H1 (cell line): ENCODE data around the gene SBNO1. TPM values are rescaled to one million over a fixed set of nuclear protein-coding genes. Genes with fewer than 3 reads are reported as not detected.

Experiments used
- CTCF ChIA-PET: fragments of 300-600 bp; sonication (Branson Sonifier 250); formaldehyde crosslinking; loops from one replicate; lab custom pipeline; 2021; ENCODE audit not compliant: partially characterized antibody; lab: Charles Lee
- POLR2A ChIA-PET: fragments of 300-600 bp; sonication (Branson Sonifier 250); formaldehyde crosslinking; loops from one replicate; lab custom pipeline; 2021; ENCODE audit warnings: inconsistent platforms; ENCODE audit not compliant: partially characterized antibody; lab: Charles Lee
- DNase-seq, 2 experiments: peaks; one replicate each; pipeline versions ENCODE4 v3.0.0 to v3.0.0-alpha.2; 2010 to 2022; ENCODE audit warnings: low spot score in 2 of 2, low read depth in 1 of 2, mixed read lengths in 1 of 2
- FAIRE-seq: peaks from 2 replicates; lab custom pipeline; 2011; peaks lifted over from hg19 to GRCh38; lab: Jason Lieb, UNC
- H2AFZ ChIP-seq: 2 replicates; pipeline ENCODE4 v1.8.1; 2012; ENCODE audit warnings: low read length, inconsistent platforms
- H2AK5ac ChIP-seq: 2 replicates; pipeline ENCODE4 v1.6.1; 2013; ENCODE audit warnings: low read depth, low read length
- H2BK120ac ChIP-seq: replicated peaks from 2 replicates; pipeline ENCODE3; 2013; ENCODE audit warnings: low read depth, low read length, inconsistent platforms
- H2BK12ac ChIP-seq: 2 replicates; pipeline ENCODE4 v1.6.1; 2013; ENCODE audit warnings: low read depth, low read length
- H2BK15ac ChIP-seq: 2 replicates; pipeline ENCODE4 v1.6.1; 2013; ENCODE audit warnings: low read length
- H2BK20ac ChIP-seq: 2 replicates; pipeline ENCODE4 v1.6.1; 2013; ENCODE audit warnings: low read length
- H2BK5ac ChIP-seq: 2 replicates; pipeline ENCODE4 v1.6.1; 2013; ENCODE audit warnings: low read depth, low read length
- H3K14ac ChIP-seq: 2 replicates; pipeline ENCODE4 v1.6.1; 2013; ENCODE audit warnings: inconsistent platforms; ENCODE audit not compliant: insufficient read length
- H3K18ac ChIP-seq: 2 replicates; pipeline ENCODE4 v1.6.1; 2013; ENCODE audit warnings: low read length; ENCODE audit errors: extremely low read depth
- H3K23ac ChIP-seq: 2 replicates; pipeline ENCODE4 v1.6.1; 2013; ENCODE audit warnings: inconsistent platforms; ENCODE audit not compliant: insufficient read length
- H3K23me2 ChIP-seq: 2 replicates; pipeline ENCODE4 v1.6.1; 2013; ENCODE audit warnings: low read depth, low read length
- H3K27ac ChIP-seq: 2 replicates; pipeline ENCODE4 v1.6.1; 2011; ENCODE audit warnings: low read depth, low read length, inconsistent platforms
- H3K27me3 ChIP-seq, 4 experiments: replicated peaks in 1 of 4; 1 replicate in 1 of 4; 2 replicates in 3 of 4; pipeline versions ENCODE4 v1.6.1 to v1.8.1; 2011 to 2013; ENCODE audit warnings: low read length in 3 of 4, mild to moderate bottlenecking in 3 of 4, inconsistent platforms in 2 of 4, mixed read lengths in 2 of 4, moderate library complexity in 1 of 4; ENCODE audit not compliant: control insufficient read depth in 3 of 4, insufficient read depth in 3 of 4; ENCODE audit errors: extremely low read depth in 1 of 4
- H3K36me3 ChIP-seq, 4 experiments: 2 replicates each; pipeline versions ENCODE4 v1.6.1 to v1.8.1; 2011 to 2013; ENCODE audit warnings: mild to moderate bottlenecking in 4 of 4, low read length in 3 of 4, moderate library complexity in 2 of 4, control low read depth in 1 of 4, inconsistent platforms in 1 of 4; ENCODE audit not compliant: insufficient read depth in 4 of 4, control insufficient read depth in 2 of 4
- H3K4ac ChIP-seq: replicated peaks from 2 replicates; pipeline ENCODE3; 2013; ENCODE audit warnings: low read length, low read depth, mixed read lengths, inconsistent platforms; ENCODE audit not compliant: insufficient read length
- H3K4me1 ChIP-seq, 4 experiments: replicated peaks in 1 of 4; 1 replicate in 1 of 4; 2 replicates in 3 of 4; pipeline versions ENCODE4 v1.6.1 to v1.8.1; 2011 to 2013; ENCODE audit warnings: low read length in 3 of 4, inconsistent platforms in 2 of 4, mixed read lengths in 1 of 4; ENCODE audit not compliant: insufficient read depth in 4 of 4, control insufficient read depth in 3 of 4
- H3K4me2 ChIP-seq, 2 experiments: 2 replicates each; pipeline versions ENCODE4 v1.6.1 to v1.8.1; 2011 to 2013; ENCODE audit warnings: low read depth in 2 of 2, low read length in 2 of 2, control low read depth in 1 of 2, inconsistent platforms in 1 of 2, mild to moderate bottlenecking in 1 of 2; ENCODE audit not compliant: insufficient read depth in 1 of 2
- H3K4me3 ChIP-seq, 4 experiments: fragments of 200-600, 300-600 bp in 1 of 4; sonication (generic), shearing (Covaris generic), sonication (Bioruptor Twin) in 1 of 4; 2 replicates each; pipeline versions ENCODE4 v1.5.1 to v1.8.1; 2011 to 2016; ENCODE audit warnings: low read length in 4 of 4, low read depth in 3 of 4, control low read depth in 2 of 4, inconsistent platforms in 2 of 4, mild to moderate bottlenecking in 2 of 4, mixed read lengths in 1 of 4, moderate library complexity in 1 of 4; ENCODE audit not compliant: insufficient read depth in 2 of 4; ENCODE audit errors: extremely low read depth in 1 of 4
- H3K56ac ChIP-seq: replicated peaks from 2 replicates; pipeline ENCODE3; 2013; ENCODE audit warnings: low read depth, mild to moderate bottlenecking, mixed read lengths, low read length, inconsistent platforms; ENCODE audit not compliant: insufficient read length
- H3K79me1 ChIP-seq: 2 replicates; pipeline ENCODE4 v1.6.1; 2013; ENCODE audit warnings: low read depth, low read length, control low read depth
- H3K79me2 ChIP-seq, 2 experiments: 2 replicates each; pipeline versions ENCODE4 v1.6.1 to v1.8.1; 2012 to 2013; ENCODE audit warnings: low read length in 2 of 2, mild to moderate bottlenecking in 2 of 2, inconsistent platforms in 1 of 2; ENCODE audit not compliant: insufficient read depth in 2 of 2, control insufficient read depth in 1 of 2
- H3K9ac ChIP-seq, 4 experiments: replicated peaks in 1 of 4; 1 replicate in 1 of 4; 2 replicates in 3 of 4; pipeline versions ENCODE4 v1.6.1 to v1.8.1; 2011 to 2013; ENCODE audit warnings: low read depth in 3 of 4, low read length in 3 of 4, control low read depth in 2 of 4, mild to moderate bottlenecking in 2 of 4, moderate library complexity in 2 of 4, inconsistent platforms in 1 of 4; ENCODE audit errors: extremely low read depth in 1 of 4
- H3K9me3 ChIP-seq, 2 experiments: 2 replicates each; pipeline versions ENCODE4 v1.6.1 to v1.8.1; 2012 to 2013; ENCODE audit warnings: mild to moderate bottlenecking in 2 of 2, moderate library complexity in 2 of 2, control low read depth in 1 of 2, inconsistent platforms in 1 of 2, low read depth in 1 of 2, low read length in 1 of 2, mixed read lengths in 1 of 2; ENCODE audit not compliant: insufficient read depth in 2 of 2
- H4K20me1 ChIP-seq, 2 experiments: replicated peaks in 1 of 2; 2 replicates each; pipeline versions ENCODE3 to v1.8.1; 2011 to 2013; ENCODE audit warnings: inconsistent platforms in 2 of 2, low read length in 2 of 2, mild to moderate bottlenecking in 1 of 2; ENCODE audit not compliant: insufficient read depth in 2 of 2, control insufficient read depth in 1 of 2
- H4K5ac ChIP-seq: 2 replicates; pipeline ENCODE4 v1.6.1; 2013; ENCODE audit warnings: low read length, low read depth, mixed read lengths, inconsistent platforms; ENCODE audit not compliant: insufficient read length
- H4K8ac ChIP-seq: 2 replicates; pipeline ENCODE4 v1.8.0; 2013; ENCODE audit warnings: mild to moderate bottlenecking, moderate library complexity, low read length, inconsistent platforms; ENCODE audit not compliant: insufficient read depth; ENCODE audit errors: extremely low read depth
- H4K91ac ChIP-seq: replicated peaks from 2 replicates; pipeline ENCODE3; 2013; ENCODE audit warnings: low read length, mixed read lengths, inconsistent platforms; ENCODE audit not compliant: insufficient read length
- CHD1 ChIP-seq: IDR thresholded peaks from 2 replicates; pipeline ENCODE4 v1.6.1; 2012; ENCODE audit warnings: low read depth, low read length, improper control_type of control experiment
- EZH2 ChIP-seq: fragments of 200-600 bp; sonication (generic); IDR thresholded peaks from 2 replicates; pipeline ENCODE4 v1.7.1; 2012; ENCODE audit warnings: low read depth, mild to moderate bottlenecking, moderate library complexity, low read length, inconsistent platforms; ENCODE audit not compliant: severe bottlenecking
- NANOG ChIP-seq: IDR thresholded peaks from 2 replicates; pipeline ENCODE4 v1.6.1; 2011; ENCODE audit warnings: low read length, low read depth, mild to moderate bottlenecking, inconsistent platforms; ENCODE audit not compliant: insufficient read depth, poor library complexity, severe bottlenecking
- POLR2AphosphoS5 ChIP-seq: IDR thresholded peaks from 2 replicates; pipeline ENCODE4 v1.6.1; 2011; ENCODE audit warnings: low read depth, low read length
- RNF2 ChIP-seq: fragments of 200-900, 300-1000 bp; sonication (generic); IDR thresholded peaks from 2 replicates; pipeline ENCODE4 v1.7.1; 2016; ENCODE audit warnings: borderline replicate concordance, low read depth, mild to moderate bottlenecking, antibody characterized with exemption, low read length; ENCODE audit not compliant: poor library complexity, severe bottlenecking; ENCODE audit errors: missing control alignments
- USF2 ChIP-seq: IDR thresholded peaks from 2 replicates; pipeline ENCODE4 v1.6.1; 2011; ENCODE audit warnings: low read length, improper control_type of control experiment
- WGBS, 2 experiments: shearing (Covaris generic) in 1 of 2; methylation state at CpG; one replicate each; pipeline versions ENCODE4 v1.1.6 to v1.1.7; 2013 to 2015; ENCODE audit warnings: low lambda C conversion rate in 2 of 2, mixed read lengths in 2 of 2, inconsistent platforms in 1 of 2, low coverage in 1 of 2, missing lambda C conversion rate in 1 of 2; ENCODE audit not compliant: insufficient replicate concordance in 2 of 2, insufficient coverage in 1 of 2, insufficient read length in 1 of 2; ENCODE audit errors: extremely low coverage in 1 of 2, missing lambda C conversion rate in 1 of 2; 5-methylcytosine and 5-hydroxymethylcytosine counted together
- polyA plus RNA-seq, 7 experiments: library from polyadenylated mRNA; depleted of rRNA in 3 of 7; stranded (reverse) in 5 of 7; unstranded in 2 of 7; fragments of >200 nt in 5 of 7; fragments of 200-250 nt in 2 of 7; gene quantifications; 1 replicate in 5 of 7; 2 replicates in 1 of 7; 4 replicates in 1 of 7; pipeline versions ENCODE4 v1.2.1 to v1.2.3, GENCODE V29; 2011 to 2013; ENCODE audit warnings: missing spikeins in 2 of 7, mixed read lengths in 2 of 7
- total RNA-seq: library from RNA; stranded (reverse); fragmentation: NEBNext Ultra II Directional; extraction: Animal tissue kit (Norgen Biotek cat#: 25700); gene quantifications from 2 replicates; pipeline ENCODE4 v1.2.1, GENCODE V29; 2021

The SBNO1 gene
- total and polyA plus RNA-seq, 2 of the 8 experiments (the other 6 are each of a cell fraction or from before 2014, with no cell fraction given), result 6.7 to 57.7 TPM

GRCh38 chr12:123278101-123278627 lies 86.5 kb downstream of the SBNO1 start:
- ChIA-PET CTCF (interaction anchor here (0.6 to 1.4 kb wide), 3 partner anchors 35 to 1474 kb away, joined by 3 to 5 read pairs (median 3); no protein-coding TSS in a partner anchor), POLR2A (interaction anchor here (0.6 to 1.3 kb wide), 5 partner anchors 9 to 55 kb away, joined by 3 to 7 read pairs (median 3); no protein-coding TSS in a partner anchor)
- no peak overlapping the region for H2BK15ac ChIP-seq
- H2BK20ac ChIP-seq, result no peak overlapping the region
- no peak overlapping the region for H2AFZ ChIP-seq
- no peak overlapping the region for H3K4ac ChIP-seq
- no peak overlapping the region for H3K4me3 ChIP-seq
- H3K18ac ChIP-seq, result no peak overlapping the region
- H3K23ac ChIP-seq, result no peak overlapping the region
- no peaks in the 10 kb centered on the region for H3K4me1 ChIP-seq
- no peaks in the 10 kb centered on the region for H4K20me1 ChIP-seq
- no peak overlapping the region for H3K9ac ChIP-seq
- H4K8ac ChIP-seq, result no peak overlapping the region
- H2BK120ac ChIP-seq, result no peak overlapping the region
- no peak overlapping the region for H3K14ac ChIP-seq
- H2BK5ac ChIP-seq, result no peak overlapping the region
- H4K5ac ChIP-seq, result no peak overlapping the region
- no peak overlapping the region for H4K91ac ChIP-seq
- H3K23me2 ChIP-seq, result no peaks in the 10 kb centered on the region
- no peak overlapping the region for H2BK12ac ChIP-seq
- no peaks in the 10 kb centered on the region for H3K79me2 ChIP-seq
- H3K4me2 ChIP-seq, result no peak overlapping the region
- no peak overlapping the region for H3K27ac ChIP-seq
- no peak overlapping the region for H3K56ac ChIP-seq
- H3K79me1 ChIP-seq, result no peaks in the 10 kb centered on the region
- no peaks in the 10 kb centered on the region for H3K27me3 ChIP-seq
- no peaks in the 10 kb centered on the region for H3K36me3 ChIP-seq
- 89% methylated on average over 2 of the region's 2 CpGs; no CpG with 5 or more reads in 1 of the 2 experiments for WGBS, 2 experiments
- H2AK5ac ChIP-seq, result no peak overlapping the region
- DNase-seq (no peak), FAIRE-seq (no peak)
- TF ChIP-seq EZH2 (no peak), POLR2AphosphoS5 (no peak), NANOG (no peak), RNF2 (no peak), USF2 (no peak), CHD1 (no peak)
- no peaks in the 10 kb centered on the region for H3K9me3 ChIP-seq
